NCI-H69 (cell line): ENCODE results near the gene CNIH4.
"Not testable (repeated sequence)": the region's sequence is repeated elsewhere in the genome, so short reads cannot be mapped to it uniquely, and the experiment has no call there.

ENCODE experiments used
- DNase-seq: peaks from one replicate; lab custom pipeline; 2025; lab: John Stamatoyannopoulos, UW

CNIH4 gene

GRCh38 chr1:224402472-224403036 is 45.9 kb downstream of the CNIH4 start:
- no peak for DNase-seq

DNA sequence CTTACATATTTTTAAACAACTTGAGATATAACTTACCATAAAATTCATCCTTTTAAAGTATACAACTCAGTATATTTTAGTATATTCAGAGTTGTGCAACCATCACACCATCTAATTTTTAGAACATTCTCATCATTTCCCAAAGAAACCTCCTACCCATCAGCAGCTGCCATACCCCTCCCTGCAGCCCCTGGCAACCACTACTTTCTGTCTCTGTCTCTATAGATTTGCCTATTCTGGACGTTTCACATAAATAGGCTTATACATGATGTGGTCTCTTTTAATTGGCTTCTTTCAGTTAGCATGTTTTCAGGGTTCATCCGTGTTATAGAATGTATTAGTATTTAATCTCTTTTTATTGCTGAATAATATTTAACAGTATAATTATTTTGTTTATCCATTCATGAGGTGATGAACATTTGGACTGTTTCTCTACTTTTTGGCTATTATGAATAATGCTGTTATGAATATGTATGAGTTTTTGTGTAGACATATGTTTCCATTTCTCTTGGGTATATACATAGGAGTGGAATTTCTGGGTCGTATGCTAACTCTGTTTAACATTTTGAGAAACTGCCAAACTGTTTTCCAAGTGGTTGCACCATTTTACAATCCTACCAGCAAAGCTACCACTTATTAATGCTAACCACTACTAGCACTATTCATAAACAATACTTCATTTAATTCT is 48.4 kb downstream of the CNIH4 start:
- DNase-seq = no peak

DNA sequence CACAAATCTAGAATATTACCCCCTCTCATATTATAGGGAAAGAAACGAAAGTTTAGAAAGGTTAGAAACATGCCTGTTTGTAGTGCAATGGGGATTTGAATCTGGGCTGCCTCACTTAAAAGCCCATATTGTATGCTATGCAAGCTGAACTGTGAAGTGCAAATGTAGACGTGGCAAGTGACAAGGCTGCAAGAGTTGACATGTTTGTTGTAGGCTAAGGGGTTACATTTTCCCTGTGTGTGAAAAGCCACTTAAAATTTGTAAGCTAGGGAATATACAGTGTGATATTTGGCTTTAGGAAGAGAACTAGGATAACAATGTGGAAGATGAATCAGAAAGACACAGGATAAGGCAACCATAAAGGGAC is 48.9 kb downstream of the CNIH4 start:
- DNase-seq = no peak

DNA sequence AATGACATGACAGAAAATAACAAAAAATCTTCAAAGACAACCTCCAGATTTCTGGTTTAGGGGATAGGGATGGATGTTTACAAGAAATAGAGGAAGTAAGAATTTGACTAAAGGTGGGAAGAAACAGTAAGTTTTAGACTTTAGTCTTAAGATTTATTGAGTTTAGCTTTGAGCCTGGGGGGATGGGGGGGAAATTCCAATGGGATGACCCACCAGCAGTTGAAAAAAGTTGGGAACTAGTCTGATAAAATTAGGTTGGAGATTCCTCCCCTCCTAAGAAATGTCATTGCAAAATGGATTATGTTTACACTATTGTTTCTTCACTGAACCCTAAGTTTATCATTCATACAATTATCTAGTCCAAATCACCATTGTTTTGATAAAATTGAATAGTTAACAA is 49.5 kb downstream of the CNIH4 start:
- no peak for DNase-seq

- no peak for DNase-seq
Measured at GRCh38 chr1:224407571-224408293, 51.1 kb downstream of the CNIH4 start.

DNA sequence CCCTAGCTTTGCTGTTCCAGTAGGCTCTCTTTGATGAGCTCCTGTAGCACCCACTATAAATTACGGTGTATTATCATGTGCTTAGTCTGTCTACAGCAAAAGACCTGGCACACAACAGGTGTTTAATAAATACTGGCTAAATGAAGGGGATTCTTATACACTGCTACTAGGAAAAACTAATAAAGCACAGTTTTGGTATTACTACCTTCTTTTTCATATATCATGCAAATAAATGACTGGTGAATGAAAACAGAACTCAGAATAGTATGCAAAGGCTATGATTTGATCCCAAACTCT is 51.6 kb downstream of the CNIH4 start:
- no peak for DNase-seq

GRCh38 chr1:224411766-224412165 is 55.1 kb downstream of the CNIH4 start:
- no peak for DNase-seq

- no peak for DNase-seq
Measured at GRCh38 chr1:224420106-224420505, 63.4 kb downstream of the CNIH4 start.

DNA sequence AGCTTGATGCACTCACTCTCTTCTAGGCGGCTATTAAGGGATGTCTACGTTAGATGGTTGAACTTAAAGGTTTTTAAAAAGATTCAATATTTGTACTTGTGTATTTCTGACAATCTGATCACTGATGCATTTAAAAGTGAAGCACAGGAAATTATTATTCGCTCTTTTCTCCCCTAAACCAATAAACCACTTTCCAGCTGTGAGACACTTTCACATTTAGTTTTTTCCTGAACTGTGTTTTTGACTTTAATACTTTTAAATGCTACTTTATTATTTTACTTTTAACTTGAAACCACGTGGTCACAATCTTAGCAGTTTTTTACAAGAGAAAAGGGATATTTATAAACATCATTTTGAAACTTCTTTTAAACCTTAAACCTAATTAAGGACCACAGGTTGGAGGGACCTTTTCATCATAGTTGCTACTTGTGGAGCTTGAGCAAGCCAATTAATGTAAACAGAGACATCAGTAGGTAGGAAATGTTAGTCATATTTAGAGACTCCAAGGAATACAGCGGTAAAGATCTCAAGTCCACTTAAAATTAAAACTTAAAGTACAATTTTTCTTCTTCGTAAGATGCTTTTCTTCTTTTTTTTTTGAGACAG is 68.7 kb downstream of the CNIH4 start:
- no peak for DNase-seq

DNA sequence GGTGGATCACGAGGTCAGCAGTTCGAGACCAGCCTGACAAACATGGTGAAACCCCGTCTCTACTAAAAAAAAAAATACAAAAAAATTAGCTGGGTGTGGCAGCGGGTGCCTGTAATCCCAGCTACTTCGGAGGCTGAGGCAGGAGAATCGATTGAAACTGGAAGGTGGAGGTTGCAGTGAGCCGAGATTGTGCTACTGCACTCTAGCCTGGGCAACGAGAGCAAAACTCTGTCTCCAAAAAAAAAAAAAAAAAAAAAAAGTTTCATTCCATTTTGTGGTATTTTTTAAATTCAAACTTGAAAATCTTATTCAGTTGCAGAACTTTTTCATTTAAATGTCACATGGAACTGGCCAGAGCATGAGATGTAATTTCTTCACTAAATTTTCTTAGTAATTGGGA is 70.2 kb downstream of the CNIH4 start:
- DNase-seq = not testable (repeated sequence)

DNA sequence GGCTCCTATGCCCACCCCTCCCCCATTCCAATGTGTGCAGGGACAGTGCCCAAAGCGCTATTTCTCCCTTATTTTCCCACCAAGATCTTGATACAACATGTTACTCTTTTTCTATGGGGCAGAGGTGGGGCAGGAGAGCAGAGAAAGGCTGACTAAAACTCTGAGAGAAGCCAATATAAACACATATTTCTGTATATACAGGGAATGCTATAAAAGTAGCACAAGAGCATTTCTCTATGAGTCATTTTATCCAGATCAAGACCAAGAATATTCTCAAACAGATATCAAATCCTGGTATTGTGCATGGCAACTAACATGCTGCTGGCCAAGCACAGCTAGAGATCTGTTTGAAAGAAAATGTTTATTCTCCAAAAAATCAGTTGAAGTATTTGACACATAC is 70.7 kb downstream of the CNIH4 start:
- DNase-seq = no peak

DNA sequence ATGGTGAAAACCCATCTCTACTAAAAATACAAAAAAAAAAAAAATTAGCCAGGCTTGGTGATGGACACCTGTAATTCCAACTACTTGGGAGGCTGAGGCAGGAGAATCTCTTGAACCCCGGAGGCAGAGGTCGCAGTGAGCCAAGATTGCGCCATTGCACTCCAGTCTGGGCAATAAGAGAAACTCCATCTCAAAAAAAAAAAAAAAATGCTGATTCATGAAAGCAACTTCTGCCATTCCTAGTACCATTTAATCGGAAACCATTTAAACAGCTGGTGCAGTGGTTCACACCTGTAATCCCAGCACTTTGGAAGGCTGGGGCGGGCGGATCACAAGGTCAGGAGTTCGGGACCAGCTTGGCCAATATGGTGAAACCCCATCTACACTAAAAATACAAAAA is 72.0 kb downstream of the CNIH4 start:
- not testable (repeated sequence) for DNase-seq
